GM18517 (cell line): ENCODE measurements around the gene ALDH1B1.

Experiments
- ATAC-seq: cut with Tn5 transposase; IDR thresholded peaks from one replicate; pipeline ENCODE4 v1.9.1; 2021; ENCODE audit warnings: mild to moderate bottlenecking, moderate library complexity; ENCODE audit not compliant: unreplicated experiment

ALDH1B1 gene

DNA sequence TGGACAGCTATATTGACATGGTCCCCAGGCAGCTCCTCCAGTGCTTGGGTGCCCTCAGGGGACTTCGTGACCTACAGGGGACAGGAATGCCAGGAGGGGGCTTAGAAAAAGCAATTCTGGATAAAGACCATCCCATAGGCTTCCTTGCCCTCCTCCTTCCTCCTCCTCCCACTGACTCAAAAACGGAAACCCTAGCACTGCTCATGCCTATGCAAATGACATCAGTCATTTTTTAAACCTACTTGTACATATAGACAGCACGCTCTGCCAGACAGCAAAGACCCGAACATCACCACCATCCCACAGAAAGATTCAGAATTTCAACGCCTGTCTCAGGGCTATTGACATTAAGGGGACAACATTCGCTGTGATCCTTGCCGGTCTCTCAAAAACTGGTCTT, 20.8 kb downstream of the ALDH1B1 start:
- no peak for ATAC-seq

DNA sequence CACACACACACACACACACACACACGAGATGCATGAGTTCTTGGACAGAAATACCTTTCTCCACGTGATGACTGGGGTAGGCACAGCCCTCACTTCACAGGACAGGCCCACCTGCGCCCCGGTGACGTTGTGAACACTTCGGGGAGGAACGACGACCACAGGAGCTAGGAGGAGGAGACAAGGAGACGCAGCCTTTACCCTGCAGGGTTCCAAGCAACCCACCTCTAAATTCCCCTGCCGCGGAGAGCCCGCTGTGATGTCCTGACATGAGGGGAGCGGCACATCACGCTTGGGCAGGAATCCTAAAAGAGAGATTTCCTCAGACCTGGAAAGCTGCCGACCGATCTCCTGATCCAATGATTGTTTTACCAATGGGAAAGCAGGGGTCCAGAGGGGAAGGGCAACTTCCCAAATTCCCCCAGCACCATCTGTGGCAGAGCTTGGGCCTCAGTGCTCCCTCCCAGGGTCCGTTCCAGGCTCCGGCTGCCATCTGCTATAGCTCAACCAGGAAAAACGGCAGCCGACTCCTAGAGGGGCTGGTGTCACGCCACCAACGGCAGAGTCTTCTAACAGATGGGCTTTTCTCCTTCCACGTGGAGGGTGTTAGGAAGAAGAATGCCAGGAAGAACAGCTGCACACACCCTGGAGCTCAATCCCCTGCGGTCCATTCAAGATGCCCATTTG, 21.7 kb downstream of the ALDH1B1 start:
- ATAC-seq, result no peak

DNA sequence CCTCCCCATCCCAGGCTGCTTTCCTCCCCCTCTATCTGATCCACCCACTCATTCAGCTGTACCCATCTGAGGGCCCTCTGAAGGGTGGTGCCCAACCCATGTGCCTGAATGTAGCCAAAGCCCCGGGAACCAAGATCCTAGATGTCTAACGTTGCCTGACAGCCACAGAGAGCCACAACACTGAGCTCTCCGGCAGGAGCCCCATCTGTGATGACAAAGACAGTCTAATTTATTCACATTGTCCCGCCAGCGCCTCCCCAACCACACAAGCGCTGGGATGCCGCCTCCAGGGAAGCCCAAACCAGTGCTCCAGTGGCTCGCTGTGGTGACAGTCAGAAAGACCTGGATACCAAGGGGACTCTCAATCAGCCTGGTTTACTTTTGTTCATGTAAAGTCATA, 23.4 kb downstream of the ALDH1B1 start:
- no peak for ATAC-seq

DNA sequence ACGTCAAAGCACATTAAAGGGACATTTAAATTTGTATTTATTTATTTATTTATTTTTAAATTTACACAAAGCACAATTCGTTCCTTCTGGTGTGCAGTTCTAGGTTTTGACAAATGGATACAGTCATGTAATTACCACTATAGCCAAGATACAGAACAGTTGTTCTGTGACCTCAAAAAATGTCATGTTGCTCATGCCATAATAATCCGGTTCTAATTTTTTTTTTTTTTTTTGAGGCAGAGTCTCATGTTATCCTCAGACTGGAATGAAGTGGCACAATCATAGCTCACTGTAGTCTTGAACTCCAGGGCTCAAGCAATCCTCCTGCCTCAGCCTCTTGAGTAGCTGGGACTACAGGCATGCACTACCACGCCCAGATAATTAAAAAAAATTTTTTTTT, 24.0 kb downstream of the ALDH1B1 start:
- ATAC-seq, result no peak

DNA sequence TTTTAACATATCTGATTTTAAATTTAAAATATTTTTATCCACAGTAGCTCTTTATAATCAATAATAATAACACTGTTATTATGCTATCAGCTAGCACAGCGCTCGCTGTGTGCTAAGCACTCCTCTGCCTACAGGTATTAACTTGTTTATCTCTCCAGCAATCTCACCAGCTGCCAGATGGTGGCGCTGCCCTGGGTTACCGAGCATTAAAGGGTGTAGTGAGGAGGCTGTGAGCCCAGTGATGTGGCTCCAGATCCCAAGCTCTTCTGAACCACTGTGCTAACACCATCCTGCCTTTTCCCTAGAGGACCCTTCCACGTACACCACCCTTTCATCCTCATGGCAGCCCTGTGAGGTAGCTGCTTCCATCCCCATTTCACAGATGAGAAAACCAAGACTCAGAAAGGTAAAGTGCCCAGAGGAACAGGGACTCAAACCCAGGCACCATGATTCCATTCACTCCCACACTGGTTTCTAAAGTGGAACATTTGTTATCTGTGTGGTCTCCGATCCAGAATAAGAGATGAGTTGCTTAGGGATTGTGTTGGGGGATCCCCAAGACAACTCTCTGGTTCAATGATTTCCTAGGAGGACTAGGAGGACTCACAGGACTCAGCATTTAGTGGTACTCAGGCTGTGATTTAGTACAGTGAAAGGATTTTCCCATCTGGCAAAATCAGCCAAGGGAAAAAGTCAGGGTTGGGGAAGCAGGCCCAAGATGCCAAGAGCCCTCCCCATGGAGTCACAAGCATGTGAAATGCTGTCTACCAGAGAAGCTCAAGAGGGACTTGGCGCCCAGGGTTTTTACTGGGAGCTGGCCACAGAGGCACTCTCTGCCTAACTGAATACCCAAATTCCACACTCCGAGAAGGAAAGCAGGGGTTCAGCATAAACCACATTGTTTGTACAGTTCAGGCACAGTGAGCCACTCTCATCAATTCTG, 24.8 kb downstream of the ALDH1B1 start:
- ATAC-seq, result no peak

DNA sequence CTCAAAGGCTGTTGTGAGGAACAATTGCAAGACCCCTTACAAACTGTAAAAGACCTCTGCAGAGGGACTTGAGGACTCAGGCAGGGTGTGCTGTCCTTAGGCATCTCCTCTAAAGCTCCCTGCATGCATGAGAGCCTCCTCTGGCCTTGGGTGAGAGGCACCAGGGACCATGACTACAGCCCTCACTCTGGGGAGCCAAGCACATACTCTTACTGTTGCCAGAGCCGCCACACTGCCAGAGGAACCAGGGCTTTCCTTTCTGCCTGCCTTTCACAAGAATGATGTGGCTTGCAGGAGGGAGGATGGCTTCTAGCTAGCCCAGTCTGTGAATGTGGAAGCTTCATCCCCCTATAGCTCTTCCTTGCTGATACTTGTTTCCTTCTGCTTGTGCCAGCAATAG, 25.9 kb downstream of the ALDH1B1 start:
- no peak for ATAC-seq

DNA sequence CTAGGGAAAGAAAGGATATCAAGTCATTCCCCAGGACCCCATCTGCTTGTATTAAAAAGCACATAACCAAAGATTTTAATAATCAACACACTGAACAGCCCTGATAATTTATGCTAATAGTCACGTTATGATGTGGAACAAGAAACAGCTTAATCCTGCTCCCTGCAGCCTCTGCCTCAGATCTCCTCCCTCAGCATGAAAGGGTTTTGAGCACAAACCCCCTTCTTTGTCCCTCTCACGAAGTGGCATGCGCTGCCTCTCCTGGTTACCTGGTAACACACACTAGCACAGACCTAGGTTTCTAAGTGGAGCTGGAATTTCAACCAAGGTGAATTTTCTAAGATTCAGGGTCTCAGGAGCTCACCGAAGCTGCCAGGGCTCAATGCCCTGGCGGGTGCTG, 26.7 kb downstream of the ALDH1B1 start:
- ATAC-seq, result no peak

DNA sequence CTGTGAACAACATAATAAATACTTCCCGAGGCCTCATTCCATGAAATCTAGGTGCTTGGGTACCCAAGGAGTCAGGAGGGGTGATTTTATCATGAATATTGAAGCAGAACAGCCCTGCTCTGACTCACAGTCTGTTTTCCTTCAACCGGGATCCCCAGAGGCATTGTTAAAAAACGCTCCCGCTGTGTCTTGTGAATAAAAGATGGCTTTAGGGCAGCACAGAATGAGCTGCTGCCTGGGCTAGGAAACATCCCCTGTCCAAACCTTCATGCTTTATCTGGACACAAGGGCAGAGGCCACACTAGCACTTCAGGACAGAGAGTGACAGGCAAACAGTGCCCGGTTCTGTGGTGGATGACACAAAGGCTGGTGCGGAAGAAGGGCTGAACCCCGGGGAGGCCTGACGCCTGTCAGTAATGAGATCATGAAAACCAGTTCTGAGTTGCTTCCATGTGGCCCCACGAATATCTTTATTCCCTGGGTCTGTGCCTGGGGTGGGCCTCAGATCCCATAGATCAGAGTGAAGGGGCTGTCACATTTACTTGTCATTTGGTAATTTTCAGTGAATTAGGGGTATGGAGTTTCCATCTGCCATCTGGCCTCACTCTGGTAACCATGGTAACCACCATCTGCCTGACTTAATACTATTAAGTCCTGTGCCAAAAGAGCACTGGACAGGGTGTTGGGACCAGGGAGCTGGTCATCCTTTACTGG, 29.2 kb downstream of the ALDH1B1 start:
- ATAC-seq, result no peak

DNA sequence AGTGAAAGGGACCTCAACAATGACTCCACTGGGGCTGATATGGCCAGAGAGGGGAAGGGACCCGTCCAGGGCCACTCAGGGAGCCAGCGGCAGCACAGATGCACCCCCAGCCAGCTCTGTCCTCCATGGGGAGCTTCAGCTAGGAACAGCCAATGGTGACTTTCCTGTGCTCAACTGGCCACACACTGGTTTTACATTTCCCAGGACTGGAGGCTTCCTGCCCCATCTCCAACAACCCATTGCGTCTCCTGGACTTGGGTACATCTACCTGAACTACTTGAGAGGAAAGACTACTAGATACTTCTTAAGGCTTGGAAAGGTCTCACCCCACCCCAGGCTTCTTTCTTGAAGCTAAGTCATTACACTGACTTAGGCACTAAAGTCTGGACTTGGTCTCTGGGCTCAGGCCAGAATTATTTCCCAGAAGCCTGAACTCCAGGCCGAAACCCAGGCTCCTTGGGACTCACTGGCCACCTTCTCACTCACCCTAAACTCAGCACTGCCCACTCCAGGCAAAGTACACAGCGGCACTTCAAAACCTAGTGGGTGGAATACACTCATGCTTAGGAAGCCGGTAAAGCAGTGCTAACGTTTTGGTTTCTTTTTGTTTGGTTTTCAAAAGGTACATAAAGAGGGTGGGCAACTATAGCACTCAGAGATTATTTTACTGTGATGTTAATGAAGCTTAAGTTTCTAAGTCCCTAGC, 30.2 kb downstream of the ALDH1B1 start:
- ATAC-seq, result no peak

DNA sequence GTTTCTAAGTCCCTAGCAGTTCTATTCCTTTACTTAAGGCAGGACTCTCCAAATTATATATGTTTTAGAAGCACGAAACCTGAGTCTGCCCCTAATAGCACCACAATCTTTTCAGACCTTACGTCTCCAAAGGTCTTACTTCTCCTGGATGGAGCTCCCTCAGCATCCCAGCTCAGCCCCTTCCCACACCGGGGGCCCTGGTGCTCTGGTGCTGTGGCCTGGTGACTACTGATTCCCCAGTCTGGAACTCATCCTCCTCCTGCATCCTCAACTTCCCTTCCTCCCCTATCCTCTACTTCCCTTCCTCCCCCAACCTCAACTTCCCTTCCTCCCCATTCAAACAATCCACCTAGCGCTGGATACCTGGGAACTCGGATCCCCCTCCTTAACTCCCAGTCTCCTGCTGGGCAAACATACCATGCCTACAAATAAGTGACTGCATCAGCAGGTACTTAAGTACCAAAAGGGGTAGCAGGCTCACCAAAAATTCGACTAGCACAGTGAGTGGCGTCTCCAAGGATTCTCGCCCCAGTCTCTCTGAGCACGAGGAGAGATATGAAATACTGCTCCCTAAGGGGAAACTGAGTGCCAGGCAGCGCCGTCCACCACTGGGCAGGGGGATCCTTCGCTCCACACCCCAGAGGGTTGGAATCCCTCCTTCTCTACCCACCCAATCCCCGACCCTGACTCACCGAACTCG, 30.9 kb downstream of the ALDH1B1 start:
- no peak for ATAC-seq

DNA sequence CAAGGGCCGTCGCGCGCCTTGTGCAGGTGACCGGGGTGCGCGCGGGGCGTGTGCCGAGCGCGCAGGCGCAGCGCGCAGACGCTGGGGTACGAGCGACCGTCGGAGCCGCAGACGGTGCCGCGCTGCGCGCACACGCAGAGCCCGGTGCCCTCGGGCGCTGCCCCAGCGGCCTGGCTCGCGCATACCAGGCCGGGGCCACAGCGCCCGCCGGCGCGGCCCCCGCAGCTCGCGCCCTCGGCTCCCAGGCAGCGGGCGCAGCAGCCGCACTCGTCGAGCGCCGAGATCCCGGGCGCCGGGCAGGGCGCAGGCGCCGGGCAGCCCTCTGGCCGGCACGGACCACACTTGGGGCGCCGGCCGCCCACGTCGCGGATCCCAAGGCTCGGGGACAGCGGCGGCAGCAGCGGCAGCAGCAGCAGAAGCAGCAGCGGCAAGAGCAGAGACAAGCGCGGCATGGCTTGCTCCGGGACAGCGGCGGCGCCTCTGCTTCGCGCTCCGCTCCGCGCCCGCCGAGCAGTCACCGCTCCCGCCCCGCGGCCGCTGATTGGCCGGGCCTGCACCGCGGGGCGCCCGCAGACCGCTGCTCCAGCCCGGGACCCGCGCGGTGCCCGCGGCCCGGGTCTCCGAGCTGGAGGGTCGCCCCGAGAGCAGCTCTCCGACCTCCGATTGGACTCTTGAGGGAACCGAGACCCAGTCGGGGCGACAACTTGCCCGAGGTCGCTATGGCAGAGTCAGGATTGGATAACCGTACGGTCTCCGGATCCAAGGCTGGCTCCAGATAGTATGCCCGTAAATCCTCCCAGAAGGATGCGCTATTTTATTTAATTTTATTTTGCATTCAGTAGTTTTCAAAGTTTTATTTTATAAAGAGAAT, 31.7 kb downstream of the ALDH1B1 start, which contains the start of gene IGFBPL1:
Gene IGFBPL1, minus strand, starts transcription at position 482 of the 871 bp plus-strand sequence. Its CDS starts 30 bp downstream, at position 452.
- ATAC-seq, result no peak

DNA sequence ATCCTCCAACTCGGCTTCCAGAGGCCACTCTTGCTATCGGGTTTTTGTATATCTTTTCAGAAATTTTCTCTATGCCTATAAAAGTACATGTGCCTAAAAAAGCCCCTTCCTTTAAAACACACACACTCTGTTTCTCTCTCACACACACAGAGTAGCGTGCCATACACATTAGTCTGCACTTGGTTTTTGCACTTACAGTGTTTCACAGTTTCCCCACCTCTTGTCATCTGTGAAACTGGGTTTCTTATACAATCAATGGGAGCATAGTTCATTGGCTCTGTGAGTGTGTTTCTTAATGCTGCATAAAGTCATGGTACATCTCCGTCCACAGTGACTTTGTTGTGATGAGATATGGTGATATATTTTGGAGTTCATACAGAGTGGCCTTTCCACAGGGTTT, 32.4 kb downstream of the ALDH1B1 start:
- ATAC-seq, result no peak

DNA sequence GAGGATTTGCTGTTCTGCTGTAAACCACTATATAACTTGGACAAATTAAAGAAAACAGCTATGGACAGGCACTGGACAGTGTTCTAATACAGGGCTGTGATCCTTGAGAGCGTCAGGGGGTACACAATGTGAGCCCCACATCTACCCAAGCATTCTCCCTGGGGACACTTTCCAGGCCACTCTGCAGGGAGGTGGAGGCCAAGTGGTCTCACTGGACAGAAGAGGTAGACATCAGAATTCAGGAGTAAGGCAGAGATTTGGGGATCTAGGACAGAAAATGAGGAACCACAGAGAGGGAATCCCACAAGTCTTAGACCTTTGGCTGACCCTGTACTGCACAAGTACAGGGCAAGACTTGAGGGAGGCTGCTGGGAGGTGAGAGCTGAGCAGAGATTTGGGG, 35.6 kb downstream of the ALDH1B1 start:
- no peak for ATAC-seq

DNA sequence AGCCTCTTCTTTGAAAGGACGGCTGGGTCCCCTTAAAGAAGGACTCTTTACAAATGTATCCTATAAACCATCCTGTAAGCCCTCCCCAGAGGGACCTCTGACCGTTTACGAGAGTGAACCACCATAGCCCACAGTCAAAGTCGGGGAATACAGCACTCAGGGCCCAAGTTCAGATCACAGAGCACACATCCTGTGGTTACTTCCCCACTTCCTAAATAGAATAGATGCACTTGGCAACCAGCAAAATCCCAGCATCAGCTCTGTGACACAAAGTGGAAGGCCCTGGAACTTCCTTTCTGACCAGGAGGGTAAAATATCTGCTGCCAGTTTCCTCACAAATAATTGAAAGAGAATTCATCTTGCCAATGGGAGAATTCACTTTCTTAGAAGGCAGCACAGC, 38.6 kb downstream of the ALDH1B1 start:
- no peak for ATAC-seq

DNA sequence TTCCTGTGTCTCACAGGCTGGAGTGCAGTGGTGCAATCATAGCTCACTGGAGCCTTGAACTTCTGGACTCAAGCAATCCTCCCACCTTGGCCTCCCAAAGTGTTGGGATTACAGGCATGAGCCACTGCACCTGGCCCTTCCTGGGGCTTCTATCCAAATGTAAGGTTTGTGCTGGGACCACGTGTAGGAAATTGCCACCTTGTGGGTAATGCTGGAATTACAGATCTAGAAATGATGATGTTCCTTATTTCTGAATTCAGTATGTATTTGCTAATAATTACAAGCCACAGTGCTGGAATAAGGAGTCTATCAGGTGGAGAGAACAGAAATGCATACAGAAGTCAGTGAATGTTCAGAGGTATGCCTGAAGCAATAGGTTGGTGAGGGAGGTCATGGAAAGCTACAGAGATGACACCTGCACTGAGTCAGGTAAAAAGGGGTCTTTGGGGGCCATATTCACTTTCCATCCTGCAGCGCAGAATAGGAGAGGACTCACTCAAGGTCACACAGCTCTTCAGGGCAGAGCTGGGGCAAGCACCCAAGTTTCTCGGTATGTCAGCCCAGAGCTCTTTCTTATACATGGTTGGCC, 40.5 kb downstream of the ALDH1B1 start:
- no peak for ATAC-seq

DNA sequence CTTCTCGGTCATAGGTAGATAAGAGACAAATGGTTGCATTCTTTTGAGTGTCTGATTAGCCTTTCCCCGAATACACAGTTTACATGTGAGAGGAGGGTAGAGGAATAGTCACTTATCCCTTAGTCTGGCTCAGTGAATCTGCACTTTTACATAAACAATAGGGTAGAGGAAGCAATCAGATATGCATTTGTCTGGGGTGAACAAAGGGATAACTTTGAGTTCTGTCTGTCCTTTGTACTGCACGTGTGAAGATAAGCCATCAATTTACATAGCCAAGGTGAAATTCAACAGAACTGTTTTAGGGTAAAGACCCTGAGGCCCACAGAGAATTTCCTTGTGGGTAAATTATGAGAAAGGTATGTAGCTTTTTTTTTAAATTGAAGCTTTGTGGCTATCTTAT, 41.9 kb downstream of the ALDH1B1 start:
- no peak for ATAC-seq

DNA sequence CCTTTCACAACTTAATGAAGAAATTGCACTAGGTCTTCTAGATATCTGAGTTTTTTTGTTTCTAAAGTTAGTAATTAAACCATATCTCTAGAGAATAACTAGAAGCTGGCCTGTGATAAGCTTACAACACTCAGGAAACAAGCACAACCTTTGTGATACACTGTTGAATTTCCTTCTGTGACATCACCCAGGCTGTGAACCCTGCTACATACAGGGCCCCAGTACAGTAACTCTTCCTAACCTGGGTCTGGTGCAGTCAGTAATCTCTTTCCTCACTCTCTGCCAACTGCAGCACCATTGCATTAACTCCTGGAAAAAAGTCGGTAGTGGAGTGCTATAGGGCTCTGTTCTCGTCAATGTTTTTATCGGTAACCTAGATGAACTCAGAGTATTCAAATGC, 42.4 kb downstream of the ALDH1B1 start:
- ATAC-seq, result no peak

DNA sequence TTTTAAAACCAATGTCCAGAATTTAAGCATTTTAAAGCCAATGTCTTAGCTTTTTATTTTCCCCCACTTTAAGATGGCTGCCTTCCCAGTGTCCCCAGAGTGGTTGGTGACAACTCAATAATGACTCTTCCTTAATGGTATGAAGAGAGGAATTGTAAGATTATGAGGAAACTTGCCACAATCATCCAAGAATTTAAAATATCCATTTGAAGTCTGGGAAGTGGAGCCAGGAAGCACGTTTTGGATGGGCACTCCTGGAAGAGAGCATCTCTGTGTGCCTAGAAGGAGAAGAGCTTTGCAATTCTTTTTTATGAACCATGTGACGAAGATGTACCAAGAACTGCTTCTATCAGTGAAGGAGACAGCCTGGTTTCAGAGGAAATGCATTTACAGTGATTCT, 43.0 kb downstream of the ALDH1B1 start:
- ATAC-seq, result no peak

DNA sequence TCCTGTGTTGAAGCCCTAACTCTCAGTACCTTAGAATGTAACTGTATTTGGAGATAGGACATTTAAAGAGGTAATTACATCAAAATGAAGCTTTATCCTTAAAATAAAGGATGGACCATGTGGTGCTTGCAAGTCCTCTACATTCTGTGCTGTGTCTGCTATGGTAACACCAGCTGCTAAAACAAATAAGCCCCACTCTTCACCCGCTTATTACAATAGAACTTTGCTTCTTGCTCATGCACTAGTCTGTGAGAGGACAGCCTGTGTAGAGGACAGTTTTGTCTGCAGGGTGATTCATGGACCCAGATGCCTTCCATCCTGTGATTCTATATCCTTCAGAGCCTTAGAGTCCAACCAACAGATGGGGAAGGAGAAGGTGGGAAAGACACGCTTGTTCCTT, 44.2 kb downstream of the ALDH1B1 start:
- no peak for ATAC-seq
